ENCODE measurements around the gene TCEA3. TPM values are rescaled to one million over a fixed set of nuclear protein-coding genes. Genes with fewer than 3 reads are reported as not detected.

TCEA3 gene
- total RNA-seq, 2 experiments from 2014 or later, result 7.0 to 8.3 TPM

DNA sequence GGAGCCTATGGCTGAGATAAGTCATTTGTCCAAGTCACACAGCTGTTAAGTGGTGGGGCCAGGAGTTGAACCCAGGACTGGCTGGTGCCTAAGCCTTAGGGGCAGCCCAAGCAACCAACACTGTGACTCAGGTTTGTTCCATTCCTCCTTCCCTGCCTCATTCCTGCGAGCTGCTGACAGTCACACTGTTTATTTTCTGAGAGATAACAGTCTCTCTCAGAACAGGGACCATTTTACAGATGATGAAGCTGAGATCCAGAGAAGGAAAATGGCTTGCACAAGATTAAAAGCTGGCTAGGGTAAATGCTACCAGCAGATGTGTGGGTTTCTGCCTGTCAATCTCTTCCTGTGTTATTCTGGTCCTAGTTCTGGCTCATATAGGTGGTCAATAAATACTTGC lies 24.3 kb upstream of the TCEA3 start:
- ChIA-PET CTCF (interaction anchor here (1.0 kb wide), 1 partner anchor 49 kb away, joined by 3 read pairs; no protein-coding TSS in a partner anchor), POLR2A (no interaction called here)
- H3K9me3 Mint-ChIP-seq, result no peaks in the 10 kb centered on the region

DNA sequence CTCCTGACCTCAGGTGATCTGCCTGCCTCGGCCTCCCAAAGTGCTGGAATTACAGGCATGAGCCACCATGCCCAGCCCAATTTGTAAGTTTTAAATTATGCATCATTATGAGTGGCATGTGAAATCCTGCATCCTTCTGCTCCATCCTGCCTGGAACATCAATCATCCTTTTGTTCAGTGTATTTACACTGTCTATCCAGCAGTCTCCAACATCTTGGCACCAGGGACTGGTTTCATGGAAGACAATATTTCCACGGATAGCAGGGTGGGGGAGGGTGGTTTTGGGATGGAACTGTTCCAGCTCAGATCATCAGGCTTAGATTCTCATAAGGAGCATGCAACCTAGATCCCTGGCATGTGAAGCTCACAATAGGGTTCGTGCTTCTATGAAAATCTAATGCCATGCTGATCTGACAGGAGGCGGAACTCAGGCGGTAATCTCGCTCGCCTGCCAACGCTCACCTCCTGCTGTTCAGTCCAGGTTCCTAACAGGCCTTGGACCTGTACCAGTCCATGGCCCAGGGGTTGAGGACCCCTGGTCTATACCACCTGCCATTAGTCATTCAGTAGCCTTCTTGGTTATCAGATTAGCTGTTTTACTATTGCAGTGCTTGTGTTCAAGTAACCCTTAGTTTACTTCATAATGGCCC lies 22.2 kb upstream of the TCEA3 start:
- TF ChIP-seq, protein P1, sequence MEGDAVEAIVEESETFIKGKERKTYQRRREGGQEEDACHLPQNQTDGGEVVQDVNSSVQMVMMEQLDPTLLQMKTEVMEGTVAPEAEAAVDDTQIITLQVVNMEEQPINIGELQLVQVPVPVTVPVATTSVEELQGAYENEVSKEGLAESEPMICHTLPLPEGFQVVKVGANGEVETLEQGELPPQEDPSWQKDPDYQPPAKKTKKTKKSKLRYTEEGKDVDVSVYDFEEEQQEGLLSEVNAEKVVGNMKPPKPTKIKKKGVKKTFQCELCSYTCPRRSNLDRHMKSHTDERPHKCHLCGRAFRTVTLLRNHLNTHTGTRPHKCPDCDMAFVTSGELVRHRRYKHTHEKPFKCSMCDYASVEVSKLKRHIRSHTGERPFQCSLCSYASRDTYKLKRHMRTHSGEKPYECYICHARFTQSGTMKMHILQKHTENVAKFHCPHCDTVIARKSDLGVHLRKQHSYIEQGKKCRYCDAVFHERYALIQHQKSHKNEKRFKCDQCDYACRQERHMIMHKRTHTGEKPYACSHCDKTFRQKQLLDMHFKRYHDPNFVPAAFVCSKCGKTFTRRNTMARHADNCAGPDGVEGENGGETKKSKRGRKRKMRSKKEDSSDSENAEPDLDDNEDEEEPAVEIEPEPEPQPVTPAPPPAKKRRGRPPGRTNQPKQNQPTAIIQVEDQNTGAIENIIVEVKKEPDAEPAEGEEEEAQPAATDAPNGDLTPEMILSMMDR (IDR thresholded peaks at IDR 0.05), result no peak
- intact Hi-C loops (cut with micrococcal nuclease), result no loop called here
- peaks cover 3% of the 10 kb centered on the region for H3K4me1 Mint-ChIP-seq (ENCODE audit: low read depth)
- ATAC-seq, result no peak
- no peak for DNase-seq
- ChIA-PET POLR2A (no interaction called here), CTCF (no interaction called here)
- no peaks in the 10 kb centered on the region for H3K9me3 Mint-ChIP-seq
- H3K27me3 Mint-ChIP-seq, result no peaks in the 10 kb centered on the region
- no peak overlapping the region for H3K4me3 Mint-ChIP-seq
- no peak overlapping the region for H3K27ac Mint-ChIP-seq
- no peaks in the 10 kb centered on the region for H3K36me3 Mint-ChIP-seq (ENCODE audit: low read depth)

More for the DNA sequence above, 24.3 kb upstream of the TCEA3 start:
- Mint-ChIP-seq H3K27ac (no peak overlapping the region), H3K4me3 (no peak overlapping the region), H3K4me1 (ENCODE audit: low read depth) (peaks cover 13% of the 10 kb centered on the region), H3K27me3 (no peaks in the 10 kb centered on the region), H3K36me3 (ENCODE audit: low read depth) (no peaks in the 10 kb centered on the region)
- intact Hi-C loops (cut with micrococcal nuclease), result no loop called here
- TF ChIP-seq, protein P1 (IDR thresholded peaks at IDR 0.05), result no peak
- no peak for ATAC-seq
- DNase-seq, result no peak

DNA sequence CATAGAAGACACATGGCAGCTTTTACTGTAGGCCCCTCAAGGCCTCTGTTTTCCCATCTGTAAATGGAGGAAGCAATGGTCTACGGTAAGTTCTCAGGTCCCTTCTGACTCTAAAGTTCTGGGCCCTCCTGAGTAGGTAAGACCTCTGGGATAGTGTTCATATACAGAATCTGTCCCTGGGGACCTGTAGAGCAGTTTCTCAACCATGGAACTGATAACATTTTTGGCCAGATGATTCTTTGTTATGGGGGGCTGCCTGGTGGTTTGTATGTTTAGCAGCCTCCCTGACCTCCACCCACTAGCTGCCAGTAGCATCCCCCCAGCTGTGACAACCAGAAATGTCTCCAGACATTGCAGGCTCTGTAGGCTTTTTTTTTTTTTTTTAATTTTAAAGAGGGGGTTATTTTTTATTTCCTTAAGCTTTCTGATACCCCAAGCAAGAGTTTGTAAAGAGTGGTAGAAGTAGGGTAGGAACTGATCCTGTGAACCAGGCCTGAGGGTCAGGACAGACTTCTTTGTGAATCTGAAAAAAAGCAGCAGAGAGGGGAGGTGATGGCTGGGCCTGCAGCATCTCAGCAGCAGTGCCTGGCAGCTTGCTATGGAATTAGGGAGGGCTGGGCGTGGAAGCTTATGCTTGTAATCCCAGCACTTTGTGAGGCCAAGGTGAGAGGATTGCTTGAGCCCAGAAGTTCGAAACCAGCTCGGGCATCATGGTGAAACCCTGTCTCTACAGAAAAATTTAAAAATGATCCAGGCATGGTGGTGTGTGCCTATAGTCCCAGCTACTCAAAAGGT lies 20.2 kb upstream of the TCEA3 start:
- no peak for ATAC-seq
- no peak for DNase-seq
- Mint-ChIP-seq H3K9me3 (no peaks in the 10 kb centered on the region), H3K4me3 (no peak overlapping the region), H3K4me1 (ENCODE audit: low read depth) (no peaks in the 10 kb centered on the region), H3K27me3 (no peaks in the 10 kb centered on the region), H3K27ac (no peak overlapping the region), H3K36me3 (ENCODE audit: low read depth) (no peaks in the 10 kb centered on the region)
- POLR2A ChIA-PET, result interaction anchor here (1.6 kb wide), 1 partner anchor 100 kb away, joined by 5 read pairs; the partner anchor contains the start of gene HNRNPR
- CTCF ChIA-PET, result interaction anchor here (1.0 to 2.0 kb wide), 6 partner anchors 13 to 95 kb away, joined by 3 to 6 read pairs (median 3); no protein-coding TSS in a partner anchor
- intact Hi-C loops (cut with micrococcal nuclease), result no loop called here
- TF ChIP-seq, protein P1 (IDR thresholded peaks at IDR 0.05), result no peak

DNA sequence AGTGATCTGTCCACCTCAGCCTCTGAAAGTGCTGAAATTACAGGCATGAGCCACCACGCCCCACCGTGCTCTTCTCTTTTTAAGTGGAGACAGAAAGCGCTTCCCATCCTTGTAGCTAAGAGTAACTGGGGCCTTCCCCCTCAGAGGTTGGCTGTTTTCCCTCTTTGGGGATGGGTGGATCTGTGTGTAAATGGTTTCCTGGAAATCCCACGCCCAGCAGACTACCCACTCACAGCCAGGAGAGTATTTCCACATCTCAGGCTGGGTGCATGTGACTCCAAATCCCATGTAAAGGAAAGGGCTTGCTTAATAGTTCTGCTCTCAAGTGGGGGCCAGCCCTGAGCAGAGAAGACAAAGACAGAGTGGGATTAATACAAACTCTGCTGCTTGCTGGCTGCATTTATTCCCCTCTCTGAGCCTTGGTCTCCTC lies 19.6 kb upstream of the TCEA3 start:
- TF ChIP-seq, protein P1 (IDR thresholded peaks at IDR 0.05), result no peak
- CTCF ChIA-PET, result interaction anchor here (1.4 to 2.0 kb wide), 3 partner anchors 13 to 53 kb away, joined by 3 to 6 read pairs (median 4); no protein-coding TSS in a partner anchor
- DNase-seq, result no peak
- H3K4me3 Mint-ChIP-seq, result no peak overlapping the region
- H3K4me1 Mint-ChIP-seq (ENCODE audit: low read depth), result no peaks in the 10 kb centered on the region
- no peak overlapping the region for H3K27ac Mint-ChIP-seq
- no peaks in the 10 kb centered on the region for H3K9me3 Mint-ChIP-seq
- H3K36me3 Mint-ChIP-seq (ENCODE audit: low read depth), result no peaks in the 10 kb centered on the region
- no peak for ATAC-seq
- no peaks in the 10 kb centered on the region for H3K27me3 Mint-ChIP-seq
- intact Hi-C loops (cut with micrococcal nuclease), result no loop called here
- POLR2A ChIA-PET, result interaction anchor here (1.6 kb wide), 1 partner anchor 100 kb away, joined by 5 read pairs; the partner anchor contains the start of gene HNRNPR

DNA sequence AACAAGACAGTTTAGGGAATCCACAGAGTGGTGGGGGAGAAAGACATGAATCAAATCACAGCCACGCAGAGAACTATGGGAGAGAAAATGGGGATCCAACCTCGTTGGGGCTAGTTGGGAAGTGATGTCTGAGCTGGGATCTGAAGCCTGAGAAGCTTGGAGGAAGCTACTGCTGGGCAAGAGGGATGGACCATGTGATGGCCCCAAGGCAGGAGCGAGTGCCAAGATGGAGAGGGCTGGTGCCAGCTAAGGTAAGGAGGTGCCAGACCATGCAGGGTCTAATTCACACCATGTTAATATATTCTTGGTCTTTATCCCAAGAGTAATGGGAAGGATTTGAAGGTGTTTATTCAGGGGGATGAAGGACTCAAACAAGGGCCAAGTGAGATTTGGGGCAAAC lies 18.2 kb upstream of the TCEA3 start:
- no peaks in the 10 kb centered on the region for H3K9me3 Mint-ChIP-seq
- CTCF ChIA-PET, result interaction anchor here (0.9 kb wide), 1 partner anchor 54 kb away, joined by 3 read pairs; no protein-coding TSS in a partner anchor
- TF ChIP-seq, protein P1 (IDR thresholded peaks at IDR 0.05), result no peak
- no peak overlapping the region for H3K4me3 Mint-ChIP-seq
- H3K27me3 Mint-ChIP-seq, result no peaks in the 10 kb centered on the region
- H3K36me3 Mint-ChIP-seq (ENCODE audit: low read depth), result no peaks in the 10 kb centered on the region
- intact Hi-C loops (cut with micrococcal nuclease), result no loop called here
- POLR2A ChIA-PET, result no interaction called here
- no peak overlapping the region for H3K27ac Mint-ChIP-seq
- DNase-seq, result no peak
- ATAC-seq, result no peak
- H3K4me1 Mint-ChIP-seq (ENCODE audit: low read depth), result no peaks in the 10 kb centered on the region
